GM18511 (cell line): Measurements from ENCODE around the gene ZSWIM4.
"Not testable (repeated sequence)": the region's sequence is repeated elsewhere in the genome, so short reads cannot be mapped to it uniquely, and the experiment has no call there.

Source experiments
- ATAC-seq: cut with Tn5 transposase; IDR thresholded peaks from one replicate; pipeline ENCODE4 v1.9.1; 2021; ENCODE audit warnings: mild to moderate bottlenecking, moderate library complexity; ENCODE audit not compliant: unreplicated experiment

The ZSWIM4 gene

DNA sequence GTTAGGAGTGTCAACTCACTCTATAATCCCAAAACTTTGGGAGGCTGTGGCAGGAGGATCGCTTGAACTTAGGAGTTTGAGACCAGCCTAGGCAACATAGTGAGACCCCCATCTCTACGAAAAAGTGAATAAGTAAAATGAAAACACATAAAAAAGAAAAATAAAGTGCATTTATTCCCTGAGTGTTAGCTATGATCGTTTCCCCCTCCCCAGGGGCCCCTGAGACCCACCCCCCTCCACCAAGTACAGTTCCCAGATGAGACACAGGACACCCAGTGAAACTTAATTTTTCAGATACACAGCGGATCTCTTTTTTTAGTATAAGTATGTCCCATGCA, 53.1 kb downstream of the ZSWIM4 start:
- ATAC-seq: no peak

DNA sequence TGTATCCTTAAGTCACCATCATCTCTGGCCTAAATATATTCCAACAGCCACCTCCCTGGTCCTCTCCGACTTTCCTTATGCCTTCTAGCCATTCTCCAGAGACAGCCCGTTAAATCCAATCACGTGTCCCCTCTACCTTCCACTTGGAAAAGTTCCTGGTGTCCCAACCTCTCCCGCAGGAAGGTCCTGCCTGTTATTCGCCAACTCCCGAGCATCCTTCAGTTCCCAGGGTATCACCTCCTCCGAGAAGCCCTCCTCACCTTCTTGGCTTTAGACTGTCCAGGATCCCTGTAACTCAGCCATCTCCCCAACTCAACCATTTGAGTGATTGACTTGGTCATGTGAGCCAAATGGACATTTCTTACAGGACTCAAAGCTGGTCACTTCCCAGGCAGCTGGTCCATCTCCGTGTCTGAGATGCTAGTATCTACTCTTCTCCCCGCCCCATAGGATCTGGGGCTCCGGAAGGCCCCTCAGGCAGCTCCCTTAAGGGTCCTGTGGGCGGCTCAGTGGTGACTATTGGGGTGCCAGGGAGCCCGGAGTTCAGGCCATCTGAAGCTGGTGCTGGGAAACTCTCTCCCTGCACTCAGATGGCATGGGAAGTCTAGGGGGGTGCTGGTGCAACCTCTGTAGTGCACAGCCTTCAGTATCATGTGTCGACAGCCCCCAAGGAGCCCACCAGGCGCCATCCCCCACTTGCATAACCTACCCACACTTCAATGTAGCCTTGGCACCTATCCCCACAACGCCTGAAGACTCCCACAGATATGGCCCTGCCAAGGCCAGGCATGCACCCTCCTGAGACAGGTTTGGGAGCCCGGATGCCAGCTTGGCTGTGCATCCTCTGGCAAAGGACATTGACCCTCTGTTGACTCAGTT, 53.8 kb downstream of the ZSWIM4 start:
- no peak for ATAC-seq

DNA sequence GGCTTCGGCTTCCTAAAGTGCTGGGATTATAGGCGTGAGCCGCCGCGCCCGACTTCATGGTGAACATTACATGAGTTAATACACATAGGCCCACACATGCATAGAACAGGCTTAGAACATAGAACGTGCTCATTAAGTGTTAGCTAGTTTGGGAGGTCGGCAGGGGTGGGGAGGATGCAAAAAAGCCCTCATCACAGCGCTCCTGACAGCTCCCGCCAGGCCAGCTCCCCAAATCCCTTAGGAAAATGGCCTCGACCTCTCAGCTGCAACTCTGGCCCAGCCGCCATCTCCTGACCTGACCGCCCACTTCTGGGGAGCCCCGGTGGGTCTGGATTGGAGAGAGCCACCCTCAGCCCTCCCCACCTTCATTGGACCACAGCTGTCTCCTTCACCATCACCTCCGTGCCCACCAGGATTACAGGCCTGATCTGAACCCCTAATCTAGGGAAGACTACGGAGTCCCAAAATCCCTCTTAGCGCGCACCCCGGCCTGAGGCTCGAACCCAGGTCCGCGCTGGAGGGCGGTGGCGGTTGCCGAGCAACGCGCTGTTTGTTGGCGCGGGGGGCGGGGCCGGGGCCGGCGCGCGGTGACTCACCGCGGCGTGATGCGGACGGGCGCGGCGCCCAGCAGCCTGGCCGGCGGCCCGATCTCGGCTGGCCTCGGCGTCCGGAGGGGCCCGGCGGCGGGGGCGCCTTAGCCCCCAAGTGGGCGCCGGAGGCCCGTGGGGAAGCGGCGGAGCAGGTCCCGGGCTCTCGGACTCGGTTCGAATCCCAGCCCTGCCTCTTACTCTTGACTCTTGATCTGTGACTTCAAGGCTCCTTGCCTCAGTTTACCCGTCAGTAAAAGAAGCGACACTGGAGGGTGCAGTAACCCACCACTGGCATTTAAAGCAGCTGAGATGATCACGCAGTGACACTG, 55.0 kb downstream of the ZSWIM4 start:
- ATAC-seq: no peak

DNA sequence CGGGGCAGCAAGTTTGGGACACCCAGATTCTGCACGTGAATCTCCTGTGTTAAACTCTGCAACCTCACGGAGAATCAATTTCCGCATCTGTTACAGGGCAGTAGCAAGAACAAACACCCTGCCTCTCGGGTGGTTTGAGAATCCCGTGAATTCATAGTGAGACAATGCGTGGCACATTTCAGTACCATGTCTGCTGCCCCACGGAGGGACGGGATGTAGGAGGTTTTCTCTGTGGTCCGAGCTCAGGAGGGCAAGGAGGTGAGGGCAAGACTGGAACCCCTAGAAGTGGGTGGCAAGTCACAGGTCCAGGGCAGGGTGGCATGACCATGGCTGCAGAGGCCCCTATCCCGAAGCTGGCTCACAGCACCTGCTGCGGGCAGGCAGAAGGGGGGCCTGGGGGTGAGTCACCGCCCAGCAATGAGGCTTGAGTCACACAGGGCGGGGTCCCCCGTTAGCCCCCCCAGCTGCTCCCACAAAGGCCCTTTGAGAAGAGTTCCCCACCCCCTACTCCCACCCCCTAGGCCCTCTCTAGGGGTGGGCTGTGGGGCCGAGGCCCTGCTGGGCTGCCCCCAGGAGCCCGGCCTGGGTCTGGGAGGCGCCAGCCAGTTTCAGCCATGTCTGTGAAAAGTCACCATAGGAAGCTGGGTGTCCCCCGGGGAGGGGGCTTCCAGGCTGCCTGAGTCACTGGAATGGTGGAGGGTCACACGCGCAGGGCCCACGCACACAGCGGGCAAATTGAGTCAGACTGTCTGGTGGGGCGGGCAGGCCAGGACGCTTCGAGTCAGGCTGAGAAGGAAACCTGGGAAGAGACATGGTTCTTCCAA, 55.9 kb downstream of the ZSWIM4 start:
- no peak for ATAC-seq

DNA sequence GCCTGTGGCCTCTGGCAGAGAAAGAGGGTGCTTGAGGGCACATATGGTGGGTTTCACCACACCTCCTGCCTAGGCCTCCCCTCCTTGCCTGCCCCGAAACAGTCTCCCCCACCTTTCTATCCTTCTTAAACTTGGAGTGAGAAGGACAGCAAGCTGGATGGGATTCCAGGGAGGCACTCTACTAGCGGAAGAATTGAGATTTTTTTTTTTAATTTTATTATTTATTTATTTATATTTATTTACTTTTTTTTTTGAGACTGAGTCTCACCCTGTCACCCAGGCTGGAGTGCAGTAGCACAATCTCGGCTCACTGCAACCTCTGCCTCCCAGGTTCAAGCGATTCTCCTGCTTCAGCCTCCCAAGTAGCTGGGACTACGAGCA, 56.5 kb downstream of the ZSWIM4 start:
- ATAC-seq: not testable (repeated sequence)

DNA sequence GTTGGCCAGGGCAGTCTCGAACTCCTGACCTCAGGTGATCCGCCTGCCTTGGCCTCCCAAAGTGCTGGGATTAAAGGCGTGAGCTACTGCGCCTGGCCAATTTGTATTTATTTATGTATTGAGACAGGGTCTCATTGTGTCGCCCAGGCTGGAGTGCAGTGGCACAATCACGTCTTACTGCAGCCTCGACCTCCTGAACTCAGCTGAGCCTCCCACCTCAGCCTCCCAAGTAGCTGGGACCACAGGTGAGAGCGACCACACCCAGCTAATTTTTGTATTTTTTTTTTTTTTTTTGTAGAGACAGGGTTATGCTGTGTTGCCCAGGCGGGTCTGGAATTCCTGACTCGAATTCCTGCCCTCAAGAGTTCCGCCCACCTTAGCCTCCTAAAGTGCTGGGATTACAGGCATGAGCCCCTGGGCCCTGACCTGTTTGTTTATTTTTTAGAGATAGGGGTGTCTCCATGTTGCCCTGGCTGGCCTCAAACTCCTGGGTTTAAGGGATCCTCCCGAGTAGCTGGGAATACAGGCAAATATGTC, 57.0 kb downstream of the ZSWIM4 start:
- ATAC-seq: not testable (repeated sequence)

DNA sequence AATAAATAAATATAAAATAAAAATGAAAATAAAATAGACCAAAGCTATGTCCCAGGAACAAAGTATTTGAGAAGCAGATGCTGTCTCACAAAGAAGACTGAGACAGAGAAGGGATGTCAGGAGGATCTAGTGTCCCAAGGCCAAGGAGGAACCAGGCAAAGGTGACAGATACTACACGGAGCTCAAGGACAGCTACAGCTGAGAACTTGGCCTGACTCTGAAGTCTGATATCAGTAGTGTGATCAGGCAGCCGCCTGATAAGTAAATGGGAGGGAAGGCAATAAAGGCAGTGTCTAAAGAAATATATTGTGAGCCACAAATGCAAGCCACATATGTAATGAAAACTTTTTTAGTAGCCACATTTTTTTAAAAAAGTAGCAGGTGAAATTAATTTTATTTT, 61.3 kb downstream of the ZSWIM4 start:
- ATAC-seq: no peak

DNA sequence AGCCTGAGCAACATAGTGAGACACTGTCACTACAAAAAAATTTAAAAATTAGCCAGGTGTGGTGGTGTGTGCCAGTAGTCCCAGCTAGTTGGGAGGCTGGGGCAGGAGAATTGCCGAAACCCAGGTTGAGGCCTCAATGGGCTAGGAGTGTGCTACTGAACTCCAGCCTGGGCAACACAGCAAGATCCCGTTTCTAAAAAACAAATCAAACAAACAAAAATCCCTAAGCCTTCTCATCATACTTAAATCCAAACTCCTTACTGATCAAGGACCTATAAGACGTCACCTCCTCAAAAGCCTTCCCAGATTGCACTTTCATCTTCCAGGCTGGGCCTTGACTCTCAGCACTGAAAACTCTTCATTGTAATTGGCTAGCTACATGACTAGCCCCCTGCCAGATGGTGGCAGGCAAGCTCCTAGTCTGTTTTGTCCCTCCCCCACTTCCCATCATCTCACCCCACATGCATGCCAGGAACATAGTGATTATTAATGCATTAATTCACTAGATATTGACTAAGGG, 64.2 kb downstream of the ZSWIM4 start:
- ATAC-seq: no peak

DNA sequence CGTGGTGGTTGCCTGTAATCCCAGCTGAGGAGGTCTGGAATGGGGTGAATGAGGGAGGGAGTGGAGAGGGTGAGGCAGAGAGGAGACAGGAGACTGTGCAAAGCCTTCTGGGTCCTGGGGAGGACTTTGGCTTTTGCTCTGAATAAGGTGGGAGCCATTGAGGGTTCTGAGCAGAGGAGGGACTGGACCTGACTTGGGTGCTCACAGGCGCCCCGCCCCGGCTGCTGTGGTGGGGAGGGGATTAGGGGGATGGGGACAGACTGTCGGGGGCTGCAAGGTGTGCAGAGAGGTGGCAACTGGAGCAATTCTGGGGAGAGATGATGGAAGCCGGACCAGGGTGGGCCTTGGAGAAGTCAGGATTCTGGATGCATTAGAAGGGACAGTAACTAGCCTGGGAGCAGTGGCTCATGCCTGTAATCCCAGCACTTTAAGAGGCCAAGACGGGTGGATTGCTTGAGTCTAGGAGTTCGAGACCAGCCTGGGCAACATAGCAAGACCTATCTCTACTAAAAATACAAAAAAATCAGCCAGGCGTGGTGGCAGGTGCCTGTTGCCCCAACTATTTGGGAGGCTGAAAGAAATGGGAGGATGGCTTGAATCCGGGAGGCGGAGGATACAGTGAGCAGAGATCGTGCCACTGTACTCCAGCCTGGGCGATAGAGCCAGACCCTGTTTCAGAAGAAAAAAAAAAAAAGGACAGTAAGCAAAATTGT, 65.6 kb downstream of the ZSWIM4 start:
- ATAC-seq: no peak

DNA sequence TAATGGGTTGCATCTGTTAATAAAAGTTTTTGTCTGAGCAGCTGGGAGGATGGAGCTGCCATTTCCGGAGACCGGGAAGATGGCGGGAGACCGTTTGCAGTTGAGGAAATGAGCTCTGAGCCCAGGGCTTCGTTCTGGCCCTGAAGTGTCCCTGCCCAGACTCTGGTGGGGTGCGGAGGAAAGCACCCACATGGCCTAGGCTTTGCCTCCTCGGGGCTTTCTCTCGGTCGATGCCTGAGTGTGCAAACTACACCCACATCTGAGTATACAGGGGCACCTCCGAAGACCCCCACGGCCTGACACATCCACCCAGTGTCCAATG, 66.1 kb downstream of the ZSWIM4 start:
- peak; percentile 38 for ATAC-seq

DNA sequence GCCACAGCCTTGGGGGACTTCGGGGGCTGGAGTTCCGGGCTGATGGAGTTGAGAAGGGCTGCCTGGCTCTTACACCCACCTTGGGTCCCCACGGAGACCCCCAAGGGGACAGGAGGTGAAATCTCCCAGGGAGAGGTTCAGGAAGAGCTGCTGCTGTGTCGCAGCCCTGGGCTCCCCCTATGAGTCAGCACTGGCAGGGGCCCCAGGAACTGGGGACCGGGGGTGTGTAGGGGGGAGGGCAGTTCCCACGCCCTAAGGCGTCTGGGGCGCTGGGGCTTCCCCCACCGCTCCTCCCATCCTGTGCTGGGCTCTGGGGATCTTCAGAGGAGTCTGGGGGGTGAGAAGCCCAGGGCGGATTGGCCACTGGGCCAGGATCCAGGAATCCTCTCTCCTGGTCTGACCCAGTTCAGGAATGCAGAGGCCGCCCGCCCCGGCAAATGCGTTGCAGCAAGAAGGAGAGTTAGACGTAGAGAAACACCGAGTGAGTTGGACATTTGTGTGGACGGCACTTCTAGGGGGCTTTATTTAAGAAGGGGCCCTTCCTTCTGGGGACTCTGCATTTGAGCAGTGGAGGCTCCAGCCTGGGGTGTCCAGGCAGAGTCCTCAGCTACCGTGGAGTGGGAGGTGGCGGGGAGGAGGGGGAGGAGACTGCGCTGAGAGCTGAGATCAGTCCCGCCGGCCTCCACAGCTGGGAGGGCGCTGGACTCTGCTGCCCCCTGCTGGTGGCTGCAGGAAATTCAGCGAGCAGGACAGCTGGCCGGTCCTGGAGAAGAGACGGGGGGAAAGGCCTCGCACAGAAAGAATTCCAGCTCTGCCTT, 66.7 kb downstream of the ZSWIM4 start:
- peak; percentile 82 for ATAC-seq

DNA sequence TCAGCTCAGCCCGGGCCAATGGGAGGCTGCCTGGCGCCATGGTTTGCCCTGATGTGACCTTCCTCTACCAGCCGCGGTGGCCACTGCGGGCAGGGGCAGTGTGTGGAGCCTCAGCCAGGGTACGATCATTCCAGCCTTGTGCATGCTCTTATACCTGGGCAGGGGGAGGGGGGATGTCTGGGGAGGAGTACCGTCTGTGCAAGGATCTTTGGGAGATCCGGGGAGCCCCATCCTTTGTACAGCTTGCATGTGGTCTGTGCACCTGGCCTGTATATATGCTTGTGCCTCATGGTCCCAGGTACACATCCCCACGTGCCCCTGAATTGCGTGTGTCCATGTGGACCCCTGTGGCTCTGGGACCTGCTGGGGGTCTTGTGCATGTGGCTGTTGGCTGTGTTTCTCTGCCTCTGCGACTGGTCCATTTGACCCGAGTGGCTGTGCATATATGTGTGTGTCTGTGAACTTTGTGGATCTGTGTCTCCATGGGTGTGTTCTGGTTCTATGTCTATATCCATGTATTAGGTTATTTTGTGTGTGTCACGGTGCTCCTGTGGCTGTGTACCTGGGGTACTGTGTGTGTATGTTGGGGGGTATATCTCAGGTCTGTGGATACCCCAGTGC, 68.9 kb downstream of the ZSWIM4 start:
- ATAC-seq: no peak

DNA sequence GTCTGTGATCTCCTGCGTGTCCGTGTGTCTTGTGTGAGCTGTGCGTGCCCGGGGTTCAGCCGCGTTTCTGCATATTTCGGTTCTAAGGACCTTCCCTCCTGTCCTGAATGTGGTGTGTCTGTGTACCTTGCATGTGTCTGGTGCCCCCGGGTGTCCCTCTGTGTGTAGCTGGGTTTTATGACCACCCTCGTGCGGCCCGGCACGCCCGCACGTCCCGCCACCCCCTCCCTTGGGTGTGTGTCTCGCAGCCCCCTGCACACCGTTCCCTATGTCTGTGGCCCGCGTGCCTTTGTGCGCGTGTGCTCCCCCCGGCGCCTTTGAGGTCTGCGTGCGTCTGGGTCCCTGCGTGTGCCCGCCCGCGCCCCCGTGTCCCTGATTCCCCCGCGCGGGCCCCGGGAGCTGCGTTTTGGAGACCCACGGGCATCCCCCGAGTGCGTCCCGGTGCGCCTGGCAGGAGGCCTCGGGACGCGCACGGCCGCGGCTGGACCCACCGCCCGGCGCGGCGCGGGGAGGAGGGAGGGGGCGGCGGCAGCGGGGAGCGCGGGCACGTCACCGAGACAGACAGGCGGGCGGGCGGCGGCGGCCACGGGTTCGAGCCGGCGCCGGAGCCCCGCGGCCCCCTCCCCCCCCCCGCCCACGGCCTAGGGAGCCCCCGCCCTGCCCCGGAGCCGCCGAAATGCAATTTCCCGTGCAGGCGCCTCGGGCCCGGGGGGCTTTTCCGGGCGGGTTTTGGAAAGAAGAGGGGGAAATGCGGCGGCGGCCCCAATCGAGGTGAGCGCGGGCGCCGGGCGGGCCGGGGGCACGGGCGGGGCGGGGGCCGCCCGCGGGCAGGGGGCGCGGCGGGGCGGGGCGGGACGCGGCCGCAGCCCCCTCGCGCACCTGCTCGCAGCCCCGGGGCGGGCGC, 69.7 kb downstream of the ZSWIM4 start:
- ATAC-seq: no peak

DNA sequence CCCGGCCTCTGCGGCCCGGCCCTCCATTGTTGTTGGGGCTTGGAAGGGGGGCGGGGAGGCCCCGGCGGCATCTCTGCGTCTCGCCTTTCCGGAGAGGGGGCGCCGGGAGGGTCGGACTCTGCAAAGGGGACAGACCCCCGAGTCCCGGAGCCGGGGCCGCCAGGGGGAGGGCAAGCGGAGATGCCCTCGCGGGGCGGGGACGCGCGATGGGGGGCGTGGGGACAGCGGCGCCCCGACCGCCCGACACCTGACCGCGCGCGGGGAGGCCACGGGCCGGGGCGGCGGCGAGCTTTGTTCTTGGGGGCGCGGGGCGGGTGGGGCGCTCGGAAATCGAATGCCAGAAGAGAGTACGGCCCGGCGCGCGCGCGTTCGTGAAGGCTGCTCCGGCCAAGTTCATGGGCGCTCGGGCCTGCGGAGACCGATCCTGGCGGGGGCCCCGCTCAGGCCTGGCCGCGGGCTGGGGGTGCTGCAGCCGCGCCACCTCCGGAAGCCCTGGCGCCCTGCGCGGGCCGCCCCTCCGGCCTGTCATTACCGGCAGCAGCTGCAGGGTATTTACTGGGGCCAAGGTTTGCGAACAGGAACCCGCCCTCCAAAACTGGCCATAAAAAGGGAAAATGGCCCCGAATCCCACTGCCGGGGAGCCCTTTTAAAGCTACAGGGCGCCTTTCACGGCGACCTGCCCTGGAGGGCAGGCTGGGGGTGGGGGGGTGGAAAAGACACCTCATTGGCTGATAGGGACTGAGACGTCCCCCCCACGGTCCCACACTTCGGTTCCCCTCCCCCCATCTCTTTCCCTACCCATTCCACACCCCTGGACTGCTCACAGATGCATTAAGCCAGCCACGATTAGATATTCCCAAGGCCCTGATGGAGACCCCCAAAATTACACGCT, 70.6 kb downstream of the ZSWIM4 start:
- ATAC-seq: no peak

DNA sequence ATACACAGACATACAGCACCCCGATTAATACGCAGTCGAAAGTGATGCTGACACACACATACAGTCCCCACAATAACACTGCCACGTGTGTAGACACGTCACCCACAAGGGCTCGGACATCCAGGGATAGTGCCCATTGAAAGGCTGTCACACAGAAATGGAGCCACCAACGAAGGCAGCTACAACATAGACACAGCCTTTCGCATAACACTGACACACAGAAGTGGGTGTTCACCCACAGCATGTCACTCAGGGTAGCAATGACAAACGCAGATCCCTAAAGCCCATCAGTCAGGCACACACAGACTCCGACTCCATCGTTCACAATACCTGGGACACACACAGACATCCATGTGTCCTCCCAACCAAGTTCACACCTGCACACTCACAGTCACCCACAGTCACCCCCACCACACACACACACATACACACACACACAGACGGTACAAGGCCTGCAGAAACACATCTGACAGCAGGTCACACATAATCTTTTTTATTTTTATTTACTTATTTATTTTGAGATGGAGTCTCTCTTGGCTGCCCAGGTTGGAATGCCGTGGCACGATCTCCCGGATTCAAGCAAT, 71.3 kb downstream of the ZSWIM4 start:
- no peak for ATAC-seq

DNA sequence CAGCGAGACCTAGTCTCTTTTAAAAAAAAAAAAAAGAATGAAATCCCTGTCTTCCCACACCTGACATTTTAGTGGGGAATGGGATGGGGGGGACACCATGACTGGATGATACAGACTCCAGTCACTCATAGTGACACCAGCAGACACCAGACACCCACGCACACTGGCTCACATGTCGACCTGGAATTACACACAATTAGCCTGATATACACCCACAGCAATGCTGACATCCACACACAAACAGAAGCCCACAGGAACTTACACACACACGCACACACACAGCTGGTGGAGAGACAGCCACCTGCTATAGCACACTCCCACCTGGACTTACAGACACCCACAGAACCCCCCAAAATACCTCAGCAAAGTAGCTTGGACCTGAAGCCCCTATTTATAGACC, 73.4 kb downstream of the ZSWIM4 start:
- ATAC-seq: no peak

DNA sequence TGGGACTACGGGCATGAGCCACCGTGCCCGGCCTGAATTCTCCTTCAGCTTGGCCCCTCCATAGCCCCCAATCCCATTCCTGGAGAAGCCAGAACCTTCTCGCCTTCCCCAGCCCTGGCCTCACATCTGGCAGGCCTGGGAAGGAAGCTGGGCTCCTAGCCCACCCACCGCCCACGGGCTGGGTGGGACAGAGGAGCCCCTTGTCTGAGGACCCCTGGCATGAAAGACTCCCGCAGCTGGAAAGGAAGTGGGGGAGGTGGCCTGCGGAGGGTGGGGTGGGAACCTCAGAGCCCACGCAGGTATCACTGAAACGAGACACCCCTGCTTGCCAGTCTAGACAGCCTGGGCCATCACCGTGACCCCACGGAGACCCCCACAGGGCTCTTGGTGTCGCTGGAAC, 74.0 kb downstream of the ZSWIM4 start:
- no peak for ATAC-seq
